ENCODE results near the gene TMCC3.
"Not testable (repeated sequence)": the region's sequence is repeated elsewhere in the genome, so short reads cannot be mapped to it uniquely, and the experiment has no call there.

Gene TMCC3

DNA sequence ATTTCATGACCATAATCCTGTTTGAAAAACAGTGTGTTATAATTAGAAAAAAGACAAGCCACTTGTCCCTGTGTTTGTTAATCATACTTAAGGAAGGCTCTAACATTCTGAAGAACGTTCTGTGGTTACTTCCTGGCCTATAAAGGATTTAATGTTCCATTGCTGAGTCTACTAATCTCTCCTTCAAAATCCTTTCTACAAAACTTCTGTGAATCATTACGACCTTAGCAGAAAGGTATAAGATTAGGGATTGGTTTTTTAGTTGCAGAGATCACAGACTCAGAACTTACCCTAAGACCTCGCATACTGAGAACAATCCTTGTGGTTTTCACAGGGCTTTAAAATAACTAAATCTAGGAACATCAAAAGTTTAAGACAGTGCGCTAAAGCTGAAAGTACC is 48.3 kb downstream of the TMCC3 start:
- TF ChIP-seq, protein P1, sequence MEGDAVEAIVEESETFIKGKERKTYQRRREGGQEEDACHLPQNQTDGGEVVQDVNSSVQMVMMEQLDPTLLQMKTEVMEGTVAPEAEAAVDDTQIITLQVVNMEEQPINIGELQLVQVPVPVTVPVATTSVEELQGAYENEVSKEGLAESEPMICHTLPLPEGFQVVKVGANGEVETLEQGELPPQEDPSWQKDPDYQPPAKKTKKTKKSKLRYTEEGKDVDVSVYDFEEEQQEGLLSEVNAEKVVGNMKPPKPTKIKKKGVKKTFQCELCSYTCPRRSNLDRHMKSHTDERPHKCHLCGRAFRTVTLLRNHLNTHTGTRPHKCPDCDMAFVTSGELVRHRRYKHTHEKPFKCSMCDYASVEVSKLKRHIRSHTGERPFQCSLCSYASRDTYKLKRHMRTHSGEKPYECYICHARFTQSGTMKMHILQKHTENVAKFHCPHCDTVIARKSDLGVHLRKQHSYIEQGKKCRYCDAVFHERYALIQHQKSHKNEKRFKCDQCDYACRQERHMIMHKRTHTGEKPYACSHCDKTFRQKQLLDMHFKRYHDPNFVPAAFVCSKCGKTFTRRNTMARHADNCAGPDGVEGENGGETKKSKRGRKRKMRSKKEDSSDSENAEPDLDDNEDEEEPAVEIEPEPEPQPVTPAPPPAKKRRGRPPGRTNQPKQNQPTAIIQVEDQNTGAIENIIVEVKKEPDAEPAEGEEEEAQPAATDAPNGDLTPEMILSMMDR (IDR thresholded peaks at IDR 0.05), result no peak
- TF ChIP-seq ZFX (IDR thresholded peaks at IDR 0.05; ENCODE audit: borderline replicate concordance), result no peak
- H3K27ac ChIP-seq, result no peak overlapping the region

DNA sequence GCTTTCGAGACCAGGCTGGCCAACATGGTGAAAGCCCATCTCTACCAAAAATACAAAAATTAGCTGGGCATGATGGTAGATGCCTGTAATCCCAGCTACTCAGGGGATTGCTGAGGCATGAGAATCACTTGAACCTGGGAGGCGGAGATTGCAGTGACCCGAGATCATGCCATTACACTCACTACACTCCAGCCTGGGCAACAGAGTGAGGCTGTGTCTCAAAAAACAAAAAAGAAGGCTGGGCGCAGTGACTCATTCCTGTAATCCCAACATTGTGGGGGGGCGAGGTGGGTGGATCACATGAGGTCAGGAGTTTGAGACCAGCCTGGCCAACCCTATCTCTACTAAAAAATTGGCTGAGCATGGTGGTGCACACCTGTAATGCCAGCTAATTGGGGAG is 49.0 kb downstream of the TMCC3 start:
- H3K27ac ChIP-seq, result not testable (repeated sequence)

DNA sequence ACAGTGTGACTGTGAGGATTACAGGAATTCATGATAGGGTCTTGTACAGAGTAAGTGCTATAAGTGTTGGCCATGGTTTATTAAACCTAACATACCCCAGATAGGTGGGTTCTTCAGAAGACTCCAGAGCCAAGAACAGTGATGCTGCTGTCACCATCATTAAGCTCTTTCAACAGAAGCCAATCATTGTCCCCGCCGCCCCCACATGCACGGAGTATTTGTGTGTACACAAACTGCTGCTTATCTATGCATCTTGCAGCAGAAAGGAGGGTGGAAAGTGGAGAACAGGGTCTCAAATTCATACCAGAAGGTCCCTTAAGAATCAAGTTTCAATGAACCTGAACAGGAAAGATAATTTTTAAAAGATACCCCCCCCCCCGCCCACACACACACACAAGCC is 51.2 kb downstream of the TMCC3 start:
- TF ChIP-seq ZFX (IDR thresholded peaks at IDR 0.05; ENCODE audit: borderline replicate concordance), result no peak
- TF ChIP-seq, protein P1 (IDR thresholded peaks at IDR 0.05), result no peak
- no peak overlapping the region for H3K27ac ChIP-seq

DNA sequence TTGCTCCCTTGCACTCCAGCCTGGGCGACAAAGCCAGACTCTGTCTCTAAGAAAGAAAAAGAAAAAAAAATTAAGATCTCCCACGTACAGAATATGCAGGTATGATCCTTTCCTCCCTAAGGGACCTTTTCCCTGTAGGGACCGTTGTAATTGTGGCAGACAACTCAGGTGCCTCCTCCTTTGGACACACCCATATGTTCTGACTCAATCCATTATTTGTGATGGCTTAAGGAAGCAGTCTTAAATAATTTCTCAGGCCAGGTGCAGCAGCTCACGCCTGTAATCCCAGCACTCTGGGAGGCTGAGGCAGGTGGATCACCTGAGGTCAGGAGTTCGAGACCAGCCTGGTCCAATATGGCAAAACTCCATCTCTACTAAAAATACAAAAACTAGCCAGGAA is 53.1 kb downstream of the TMCC3 start:
- H3K27ac ChIP-seq, result no peak overlapping the region
- no peak for TF ChIP-seq ZFX (IDR thresholded peaks at IDR 0.05; ENCODE audit: borderline replicate concordance)
- TF ChIP-seq, protein P1 (IDR thresholded peaks at IDR 0.05), result no peak

DNA sequence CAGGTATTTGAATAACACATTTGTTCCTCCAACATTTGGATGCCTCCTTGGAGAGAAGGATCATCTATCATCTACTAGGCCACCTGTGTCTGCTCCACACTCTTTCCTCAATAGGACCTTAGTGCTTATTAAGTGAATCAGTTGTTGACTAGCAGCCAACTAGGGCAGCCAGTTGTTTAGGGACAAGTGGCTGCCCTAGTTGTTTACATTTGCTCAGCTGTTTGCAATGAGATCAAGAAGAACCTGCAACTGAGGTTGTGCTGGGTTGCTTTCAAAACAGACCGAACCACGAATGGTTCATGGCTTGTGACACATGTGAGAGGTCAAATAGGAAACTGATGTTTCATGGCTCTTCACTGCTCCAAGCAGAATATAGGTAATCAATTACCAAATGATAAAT is 53.8 kb downstream of the TMCC3 start:
- H3K27ac ChIP-seq, result no peak overlapping the region
- no peak for TF ChIP-seq ZFX (IDR thresholded peaks at IDR 0.05; ENCODE audit: borderline replicate concordance)
- TF ChIP-seq, protein P1 (IDR thresholded peaks at IDR 0.05), result no peak

DNA sequence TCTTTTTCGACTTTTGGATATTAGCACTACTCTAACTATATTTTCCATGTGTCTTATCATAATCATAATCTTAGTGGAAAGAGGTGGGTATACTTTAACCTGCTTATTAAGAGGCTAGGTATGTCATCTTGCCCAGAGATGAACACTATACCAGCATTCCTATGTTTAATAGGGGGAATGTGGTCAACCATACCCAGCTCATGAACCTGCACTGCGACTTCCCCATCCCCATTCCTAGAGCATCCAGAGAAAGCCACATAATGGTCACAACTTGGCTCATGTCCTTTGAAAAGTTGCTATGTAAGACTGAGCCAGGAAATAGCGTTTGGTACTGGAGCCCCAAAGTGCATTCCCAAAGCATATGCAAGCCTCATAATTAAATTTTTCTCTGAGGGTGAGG is 55.2 kb downstream of the TMCC3 start:
- TF ChIP-seq, protein P1 (IDR thresholded peaks at IDR 0.05), result no peak
- no peak for TF ChIP-seq ZFX (IDR thresholded peaks at IDR 0.05; ENCODE audit: borderline replicate concordance)
- H3K27ac ChIP-seq, result no peak overlapping the region

DNA sequence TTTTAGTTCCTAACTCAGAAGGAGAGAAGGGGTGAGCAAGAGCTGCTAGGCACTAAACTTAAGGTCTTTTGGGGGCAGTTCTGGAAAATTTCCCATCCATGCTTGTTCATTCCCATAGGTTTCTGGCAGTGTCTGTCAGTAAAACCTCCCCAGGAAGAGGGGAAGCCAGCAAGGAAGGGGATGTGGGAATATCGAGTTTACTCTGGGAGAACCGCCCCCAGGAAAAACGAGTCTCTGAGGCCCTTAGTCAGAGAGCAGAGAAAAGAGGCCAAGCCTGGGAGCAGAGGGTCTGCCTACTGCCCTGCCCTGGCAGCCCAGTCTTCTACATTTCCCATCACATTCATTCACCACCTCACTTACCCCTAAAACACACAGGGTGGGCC is 55.9 kb downstream of the TMCC3 start:
- H3K27ac ChIP-seq, result no peak overlapping the region
- TF ChIP-seq, protein P1 (IDR thresholded peaks at IDR 0.05), result no peak
- no peak for TF ChIP-seq ZFX (IDR thresholded peaks at IDR 0.05; ENCODE audit: borderline replicate concordance)

DNA sequence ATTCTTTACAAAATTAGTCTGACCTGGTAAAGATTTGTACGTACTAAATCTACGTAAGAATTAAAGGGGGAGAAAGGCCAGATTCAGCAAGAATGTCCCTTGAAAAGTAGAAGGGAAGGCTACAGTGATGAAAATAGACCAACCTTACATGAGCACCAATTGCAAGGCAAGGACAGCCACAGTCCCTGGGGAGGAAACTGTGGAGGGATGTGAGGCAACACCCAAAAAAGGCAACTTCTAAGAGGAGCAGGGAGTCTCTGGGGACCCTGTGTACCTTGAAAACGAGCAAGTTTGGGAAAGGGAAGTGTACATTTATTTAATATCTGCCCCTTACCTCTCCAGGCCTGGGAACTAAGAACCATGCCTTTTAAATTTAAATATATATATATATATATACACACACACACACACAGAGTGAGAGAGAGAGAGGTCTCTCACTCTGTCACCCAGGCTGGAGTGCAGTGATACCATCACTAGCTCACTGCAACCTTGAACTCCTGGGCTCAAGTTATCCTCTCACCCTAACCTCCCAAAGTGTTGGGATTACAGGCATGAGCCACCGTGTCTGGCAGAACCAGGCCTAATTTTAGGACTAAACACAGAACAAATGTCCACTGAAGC is 56.4 kb downstream of the TMCC3 start:
- H3K27ac ChIP-seq, result no peak overlapping the region
- TF ChIP-seq, protein P1 (IDR thresholded peaks at IDR 0.05), result no peak
- TF ChIP-seq ZFX (IDR thresholded peaks at IDR 0.05; ENCODE audit: borderline replicate concordance), result no peak

DNA sequence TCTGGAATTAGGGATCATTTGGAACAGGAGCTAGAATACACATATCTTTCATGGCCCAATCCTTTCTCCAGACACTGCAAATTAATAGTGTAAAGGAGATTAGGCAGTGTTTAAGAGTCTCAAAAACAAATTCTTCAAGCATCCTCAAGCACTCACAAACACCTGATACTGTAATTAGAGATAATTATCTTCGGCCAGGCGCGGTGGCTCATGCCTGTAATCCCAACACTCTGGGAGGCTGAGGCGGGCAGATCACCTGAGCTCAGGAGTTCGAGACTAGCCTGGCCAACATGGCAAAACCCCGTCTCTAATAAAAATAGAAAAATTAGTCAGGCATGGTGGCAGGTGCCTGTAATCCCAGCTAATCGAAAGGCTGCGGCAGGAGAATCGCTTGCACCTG is 57.6 kb downstream of the TMCC3 start:
- peak overlapping the region; percentile 64 for H3K27ac ChIP-seq

All from 22Rv1 (cell line).